Caco-2 (cell line): ENCODE measurements around the gene HIGD2B. TPM values are rescaled to one million over a fixed set of nuclear protein-coding genes. Genes with fewer than 3 reads are reported as not detected.
A peak's percentile ranks its signal among the peaks of the same experiment; 100 is the strongest.
"Not testable (repeated sequence)": the region's sequence is repeated elsewhere in the genome, so short reads cannot be mapped to it uniquely, and the experiment has no call there.

Source experiments
- BruUV-seq: library from RNA; stranded (reverse); fragments of 400-500 nt; replicated peaks from 2 replicates; lab custom pipeline; 2021; lab: Mats Ljungman, UMichigan
- CTCF ChIA-PET: fragments of 300-600 bp; sonication (Branson Sonifier 250); formaldehyde crosslinking; loops from one replicate; lab custom pipeline; 2022; ENCODE audit warnings: antibody characterized with exemption; lab: Charles Lee
- POLR2A ChIA-PET: fragments of 300-600 bp; sonication (Branson Sonifier 250); formaldehyde crosslinking; loops from one replicate; lab custom pipeline; 2022; ENCODE audit warnings: antibody characterized with exemption; lab: Charles Lee
- DNase-seq, 2 experiments: peaks; one replicate each; pipeline versions ENCODE4 v3.0.0 to v3.0.0-alpha.2; 2020 to 2022
- H3K27me3 ChIP-seq: replicated peaks from 2 replicates; pipeline ENCODE4 v1.6.0; 2011; ENCODE audit warnings: low read length; ENCODE audit not compliant: control insufficient read depth, insufficient read depth
- H3K36me3 ChIP-seq: 2 replicates; pipeline ENCODE4 v1.5.1; 2011; ENCODE audit warnings: low read length; ENCODE audit not compliant: control insufficient read depth, insufficient read depth
- H3K4me1 ChIP-seq: fragments of 250-450 bp; sonication (Bioruptor Pico); 2 replicates; pipeline ENCODE4 v1.5.1; 2020; ENCODE audit warnings: mild to moderate bottlenecking
- H3K4me3 ChIP-seq: 2 replicates; pipeline ENCODE4 v1.5.1; 2011; ENCODE audit warnings: low read depth, mild to moderate bottlenecking, control low read depth, low read length
- H3K9me3 ChIP-seq: fragments of 250-450 bp; sonication (Bioruptor Pico); 2 replicates; pipeline ENCODE4 v1.5.1; 2020; ENCODE audit warnings: mild to moderate bottlenecking, moderate library complexity
- H3K27ac Mint-ChIP-seq: one replicate; pipeline ENCODE4 v1.8.0; 2022; ENCODE audit warnings: mixed read lengths; ENCODE audit not compliant: unreplicated experiment
- H3K27me3 Mint-ChIP-seq: one replicate; pipeline ENCODE4 v1.8.0; 2022; ENCODE audit warnings: mixed read lengths; ENCODE audit not compliant: insufficient read depth, unreplicated experiment
- H3K36me3 Mint-ChIP-seq: one replicate; pipeline ENCODE4 v1.8.0; 2022; ENCODE audit warnings: mild to moderate bottlenecking, mixed read lengths; ENCODE audit not compliant: insufficient read depth, unreplicated experiment
- H3K4me1 Mint-ChIP-seq: one replicate; pipeline ENCODE4 v1.8.0; 2022; ENCODE audit warnings: low read depth, mixed read lengths; ENCODE audit not compliant: unreplicated experiment
- H3K4me3 Mint-ChIP-seq: one replicate; pipeline ENCODE4 v1.8.0; 2022; ENCODE audit warnings: mild to moderate bottlenecking, moderate library complexity, mixed read lengths; ENCODE audit not compliant: unreplicated experiment
- H3K9me3 Mint-ChIP-seq: one replicate; pipeline ENCODE4 v1.8.0; 2022; ENCODE audit warnings: mixed read lengths; ENCODE audit not compliant: unreplicated experiment
- CTCF ChIP-seq, 2 experiments: fragments of 200-600 bp in 1 of 2; IDR thresholded peaks; 1 replicate in 1 of 2; 2 replicates in 1 of 2; pipeline versions ENCODE4 v1.5.1 to v1.8.0; 2011 to 2022; ENCODE audit warnings: antibody characterized with exemption in 1 of 2, control low read depth in 1 of 2, inconsistent platforms in 1 of 2, low read depth in 1 of 2, low read length in 1 of 2, mild to moderate bottlenecking in 1 of 2, moderate library complexity in 1 of 2; ENCODE audit not compliant: insufficient read depth in 1 of 2, severe bottlenecking in 1 of 2, unreplicated experiment in 1 of 2
- intact Hi-C: fragments of 100-400 bp; cut with micrococcal nuclease; formaldehyde crosslinking; loops from one replicate; pipeline ENCODE4 v1.10.0; 2022; ENCODE audit not compliant: unreplicated experiment
- total RNA-seq: library from RNA; stranded (reverse); gene quantifications from 2 replicates; pipeline ENCODE4 v1.2.3, GENCODE V29; 2022

The HIGD2B gene
- total RNA-seq, 1 experiment from 2014 or later, result not detected

GRCh38 chr15:72725446-72725845 is 39.5 kb upstream of the HIGD2B start:
- no peak for TF ChIP-seq CTCF (IDR thresholded peaks at IDR 0.05; ENCODE audit: insufficient read depth in 1 of 2, low read depth in 1 of 2, low read length in 1 of 2, severe bottlenecking in 1 of 2, unreplicated experiment in 1 of 2)
- Mint-ChIP-seq H3K4me1 (peaks cover 12% of the 10 kb centered on the region), H3K27ac (no peak overlapping the region), H3K27me3 (no peaks in the 10 kb centered on the region), H3K4me3 (no peak overlapping the region), H3K36me3 (no peaks in the 10 kb centered on the region), H3K9me3 (no peaks in the 10 kb centered on the region)
- Histone ChIP-seq H3K4me3 (no peak overlapping the region), H3K4me1 (peaks cover 13% of the 10 kb centered on the region; the same call in 1 of the 2 replicates), H3K36me3 (no peaks in the 10 kb centered on the region; the same call in 1 of the 2 replicates), H3K9me3 (no peaks in the 10 kb centered on the region), H3K27me3 (no peaks in the 10 kb centered on the region)
- POLR2A ChIA-PET, result no interaction called here
- no TSS peak for BruUV-seq
- intact Hi-C loops, result no loop called here
- DNase-seq, result no peak
- CTCF ChIA-PET, result no interaction called here

DNA sequence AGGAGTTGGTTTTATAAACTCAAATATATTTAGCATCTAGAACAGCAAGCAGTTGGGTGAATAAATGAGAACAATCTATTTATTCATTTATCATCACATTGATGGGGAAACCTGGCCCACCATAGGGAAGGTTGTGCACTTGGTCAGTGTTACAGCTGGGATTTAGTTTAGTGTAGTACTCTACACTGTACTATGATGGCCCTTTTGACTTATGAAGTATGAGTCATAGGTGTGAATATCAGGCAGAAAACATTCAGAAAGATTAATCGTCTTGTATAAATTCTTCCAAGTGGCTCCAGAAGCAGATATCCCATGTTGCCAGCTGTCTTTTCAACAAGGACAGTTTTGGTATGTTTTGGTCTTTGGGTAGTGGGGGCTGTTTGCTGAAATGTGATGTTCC is 38.0 kb upstream of the HIGD2B start:
- H3K27me3 ChIP-seq, result no peaks in the 10 kb centered on the region
- POLR2A ChIA-PET, result no interaction called here
- Mint-ChIP-seq H3K27ac (no peak overlapping the region), H3K27me3 (no peaks in the 10 kb centered on the region), H3K36me3 (no peaks in the 10 kb centered on the region), H3K9me3 (no peaks in the 10 kb centered on the region), H3K4me3 (no peak overlapping the region), H3K4me1 (peaks cover 12% of the 10 kb centered on the region)
- no peaks in the 10 kb centered on the region; the same call in 1 of the 2 replicates for H3K36me3 ChIP-seq
- intact Hi-C loops, result loop anchor here (5.0 kb wide), 1 partner anchor 58 kb away; the partner anchor contains the start of gene ADPGK
- CTCF ChIA-PET, result no interaction called here
- H3K4me3 ChIP-seq, result no peak overlapping the region
- TF ChIP-seq CTCF (IDR thresholded peaks at IDR 0.05; ENCODE audit: insufficient read depth in 1 of 2, low read depth in 1 of 2, low read length in 1 of 2, severe bottlenecking in 1 of 2, unreplicated experiment in 1 of 2), result no peak
- BruUV-seq, result no TSS peak
- DNase-seq, result no peak
- H3K4me1 ChIP-seq, result peaks cover 13% of the 10 kb centered on the region; the same call in 1 of the 2 replicates
- H3K9me3 ChIP-seq, result no peaks in the 10 kb centered on the region

GRCh38 chr15:72722071-72722696 is 36.2 kb upstream of the HIGD2B start:
- Mint-ChIP-seq H3K27ac (no peak overlapping the region), H3K4me1 (peaks cover 8% of the 10 kb centered on the region), H3K36me3 (peaks cover 5% of the 10 kb centered on the region), H3K9me3 (no peaks in the 10 kb centered on the region), H3K27me3 (no peaks in the 10 kb centered on the region), H3K4me3 (no peak overlapping the region)
- H3K4me1 ChIP-seq, result peaks cover 7% of the 10 kb centered on the region; the same call in 1 of the 2 replicates
- H3K4me3 ChIP-seq, result no peak overlapping the region
- peak; percentile 66 to 70 for DNase-seq
- intact Hi-C loops, result loop anchor here (1.0 to 5.0 kb wide), 2 partner anchors 60 to 359 kb away; partner anchors contain the start of gene ADPGK
- H3K9me3 ChIP-seq, result no peaks in the 10 kb centered on the region
- no peaks in the 10 kb centered on the region for H3K36me3 ChIP-seq
- ChIA-PET CTCF (interaction anchor here (0.5 to 1.6 kb wide), 18 partner anchors 8 to 543 kb away, joined by 3 to 16 read pairs (median 4); partner anchors contain the start of genes BBS4 and HIGD2B), POLR2A (no interaction called here)
- TF ChIP-seq CTCF (IDR thresholded peaks at IDR 0.05; ENCODE audit: insufficient read depth in 1 of 2, low read depth in 1 of 2, low read length in 1 of 2, severe bottlenecking in 1 of 2, unreplicated experiment in 1 of 2), result peak; percentile 74 to 80
- H3K27me3 ChIP-seq, result no peaks in the 10 kb centered on the region
- no TSS peak for BruUV-seq

DNA sequence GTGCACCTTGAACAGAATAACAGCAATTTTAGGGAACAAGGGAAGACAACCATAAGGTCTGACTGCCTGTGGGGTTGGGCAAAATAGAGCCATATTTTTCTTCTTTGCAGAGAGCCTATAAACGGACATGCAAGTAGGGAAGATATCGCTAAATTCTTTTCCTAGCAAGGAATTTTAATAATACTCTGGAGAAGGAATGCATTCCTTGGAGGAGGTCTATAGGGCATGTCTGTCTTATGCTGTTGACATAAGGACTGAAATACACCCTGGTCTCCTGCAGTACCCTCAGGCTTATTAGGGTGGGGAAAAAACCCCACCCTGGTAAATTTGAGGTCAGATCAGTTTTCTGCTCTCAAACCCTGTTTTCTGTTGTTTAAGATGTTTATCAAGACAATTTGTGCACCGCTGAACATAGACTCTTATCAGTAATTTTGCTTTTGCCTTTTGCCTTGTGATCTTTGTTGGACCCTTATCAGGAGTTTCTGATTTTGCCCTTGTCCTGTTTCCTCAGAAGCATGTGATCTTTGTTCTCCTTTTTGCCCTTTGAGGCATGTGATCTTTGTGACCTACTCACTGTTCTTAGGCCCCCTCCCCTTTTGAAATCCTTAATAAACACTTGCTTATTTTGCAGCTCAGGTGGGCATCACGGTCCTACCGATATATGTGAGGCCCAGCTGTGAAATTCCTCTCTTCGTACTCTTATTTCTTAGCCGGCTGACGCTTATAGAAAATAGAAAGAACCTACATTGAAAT is 22.7 kb upstream of the HIGD2B start:
- CTCF ChIA-PET, result interaction anchor here (0.6 to 0.7 kb wide), 2 partner anchors 13 to 480 kb away, joined by 3 read pairs; no protein-coding TSS in a partner anchor
- not testable (repeated sequence) for BruUV-seq

More for the DNA sequence above, 22.7 kb upstream of the HIGD2B start:
- H3K36me3 Mint-ChIP-seq, H3K27me3 ChIP-seq, POLR2A ChIA-PET, intact Hi-C loops, H3K9me3 Mint-ChIP-seq, H3K27me3 Mint-ChIP-seq, H3K4me3 ChIP-seq, H3K36me3 ChIP-seq, H3K9me3 ChIP-seq: not testable (repeated sequence)
- H3K4me1 Mint-ChIP-seq, result peaks cover 19% of the 10 kb centered on the region
- H3K4me1 ChIP-seq, result peaks cover 36% of the 10 kb centered on the region
- H3K27ac Mint-ChIP-seq, result peak overlapping the region; percentile 39
- peak in 1 of 2 experiments; percentile 12 for DNase-seq
- peak overlapping the region; percentile 45 for H3K4me3 Mint-ChIP-seq
